Endometrial microvascular endothelial cells (primary cell): ENCODE measurements around the gene MAN2A2. TPM values are rescaled to one million over a fixed set of nuclear protein-coding genes. Genes with fewer than 3 reads are reported as not detected.

ENCODE experiments used
- in situ Hi-C: cut with HindIII; loops from 2 replicates; pipeline ENCODE4 v1.10.0; 2017; ENCODE audit warnings: low sequenced_read_pairs, low pct_unique_long_range_greater_than_20kb; ENCODE audit errors: inconsistent ontology term
- total RNA-seq: library from RNA; depleted of rRNA; stranded (reverse); fragments of >200 nt; gene quantifications from one replicate; pipeline ENCODE4 v1.2.3, GENCODE V29; 2015; ENCODE audit errors: inconsistent ontology term

Gene MAN2A2
- total RNA-seq, result 25.9 TPM

DNA sequence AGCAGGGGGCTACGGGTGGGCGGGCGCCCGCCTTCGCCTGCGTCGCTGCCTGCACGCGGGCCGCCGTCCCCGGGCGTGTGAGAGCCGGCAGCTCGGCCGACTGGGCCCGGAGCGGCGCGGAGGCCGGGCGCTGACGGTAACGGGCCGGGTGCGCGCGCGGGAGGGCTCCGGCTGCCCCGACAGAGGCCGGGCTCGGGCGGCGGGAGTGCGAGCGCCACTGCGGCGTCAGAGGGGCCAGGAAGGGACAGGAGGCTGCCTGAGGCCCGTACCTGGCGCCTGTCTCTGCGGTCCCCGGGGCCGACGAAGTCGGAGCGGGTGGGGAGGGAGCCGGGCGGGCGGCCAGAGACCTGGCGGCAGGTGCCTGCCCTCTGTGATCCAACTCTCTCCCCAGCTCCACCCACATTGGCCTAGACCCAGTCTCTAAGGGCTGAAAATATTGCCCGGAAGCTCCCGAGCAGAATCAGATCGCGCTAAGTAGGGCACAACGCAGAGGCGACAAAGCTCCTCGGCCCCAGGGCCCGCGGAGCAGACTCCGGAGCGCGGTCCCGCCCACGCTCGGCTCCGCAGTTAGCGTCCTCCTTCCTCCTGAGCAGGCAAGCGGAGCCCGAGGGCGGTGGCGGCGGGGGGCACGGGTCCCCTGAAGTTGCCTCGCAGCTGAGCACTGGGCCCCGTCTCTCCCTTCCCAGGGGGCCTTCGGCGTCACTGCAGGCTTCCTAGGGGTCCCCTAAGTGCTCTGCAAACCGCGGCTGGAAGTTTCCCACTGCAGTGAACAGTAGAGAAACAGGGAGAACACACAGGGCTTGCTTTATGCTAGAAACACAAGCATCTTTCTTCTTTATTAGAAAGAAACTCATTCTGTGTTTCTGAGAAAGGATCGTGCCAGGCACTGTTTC lies at the start of gene MAN2A2:
Gene MAN2A2, plus strand, starts transcription at position 463 of the 893 bp plus-strand sequence. CDS start 906 bp downstream, outside the sequence.
- in situ Hi-C loops, result no loop called here

DNA sequence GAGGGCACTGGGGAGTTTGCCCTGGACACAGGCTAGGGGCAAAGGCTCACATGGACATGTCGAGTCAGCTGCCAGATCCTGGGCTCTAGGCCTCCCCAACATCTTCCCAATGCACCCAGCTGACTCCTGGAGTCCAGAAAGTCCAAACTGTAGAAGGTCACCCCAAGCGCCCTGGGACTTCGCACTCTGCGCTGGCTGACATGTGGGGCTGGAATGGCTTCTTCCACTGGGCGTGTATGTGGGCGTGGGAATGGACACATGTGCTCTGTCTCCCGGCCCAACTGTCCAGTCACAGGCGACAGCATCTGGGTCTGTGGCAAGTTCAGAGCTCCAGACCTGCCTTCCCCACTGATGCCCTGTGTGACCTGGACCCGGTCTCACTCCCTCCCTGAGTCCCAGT lies 48.0 kb upstream of the MAN2A2 start:
- in situ Hi-C loops, result no loop called here

GRCh38 chr15:90857337-90857736 lies 45.8 kb upstream of the MAN2A2 start:
- in situ Hi-C loops, result no loop called here

GRCh38 chr15:90857883-90858443 lies 45.1 kb upstream of the MAN2A2 start:
- in situ Hi-C loops, result no loop called here

DNA sequence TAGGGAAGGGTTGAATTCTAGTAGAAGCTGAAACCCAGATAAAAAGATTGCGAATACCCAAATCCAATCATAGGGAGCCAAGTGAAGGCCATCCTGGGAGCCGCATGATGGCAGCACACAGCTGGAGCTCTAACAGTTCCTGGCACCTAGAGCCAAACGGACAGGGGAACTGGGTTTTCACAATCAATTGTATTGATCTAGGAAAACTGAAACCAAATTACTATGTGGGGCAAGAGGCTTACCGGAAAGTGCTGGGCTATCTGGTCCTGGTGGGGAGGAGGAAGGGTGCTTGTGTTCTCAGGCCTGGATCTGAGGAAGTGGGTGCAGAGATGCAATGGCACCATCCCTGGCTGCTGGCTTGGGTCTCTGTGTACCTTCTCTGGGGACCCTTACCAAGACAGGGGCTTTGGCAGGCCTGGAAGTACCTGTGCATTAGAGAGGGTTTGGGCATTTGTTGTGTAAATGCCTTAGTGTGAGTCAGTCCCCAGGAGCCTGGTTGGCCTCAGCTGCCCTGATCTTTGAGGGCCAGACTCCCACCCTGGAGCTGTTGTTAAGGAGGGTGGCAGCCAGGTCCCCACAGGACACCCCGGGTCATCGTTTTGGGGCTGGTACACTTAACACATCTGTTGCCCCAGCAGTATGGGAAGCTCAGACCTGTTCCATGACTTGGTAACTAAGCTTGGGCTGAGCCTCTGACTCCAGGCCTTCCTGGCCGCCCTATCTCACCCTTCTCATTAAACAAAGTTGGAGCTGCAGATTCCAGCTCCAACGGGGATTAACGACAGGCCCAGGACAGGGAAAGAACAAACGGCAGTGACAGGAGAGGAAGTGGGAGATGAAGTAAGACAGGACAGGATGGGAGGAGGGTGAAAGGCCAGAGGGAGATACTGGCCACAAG lies 43.6 kb upstream of the MAN2A2 start:
- in situ Hi-C loops, result no loop called here

- in situ Hi-C loops, result no loop called here
Measured at GRCh38 chr15:90860450-90860849, 42.7 kb upstream of the MAN2A2 start.

DNA sequence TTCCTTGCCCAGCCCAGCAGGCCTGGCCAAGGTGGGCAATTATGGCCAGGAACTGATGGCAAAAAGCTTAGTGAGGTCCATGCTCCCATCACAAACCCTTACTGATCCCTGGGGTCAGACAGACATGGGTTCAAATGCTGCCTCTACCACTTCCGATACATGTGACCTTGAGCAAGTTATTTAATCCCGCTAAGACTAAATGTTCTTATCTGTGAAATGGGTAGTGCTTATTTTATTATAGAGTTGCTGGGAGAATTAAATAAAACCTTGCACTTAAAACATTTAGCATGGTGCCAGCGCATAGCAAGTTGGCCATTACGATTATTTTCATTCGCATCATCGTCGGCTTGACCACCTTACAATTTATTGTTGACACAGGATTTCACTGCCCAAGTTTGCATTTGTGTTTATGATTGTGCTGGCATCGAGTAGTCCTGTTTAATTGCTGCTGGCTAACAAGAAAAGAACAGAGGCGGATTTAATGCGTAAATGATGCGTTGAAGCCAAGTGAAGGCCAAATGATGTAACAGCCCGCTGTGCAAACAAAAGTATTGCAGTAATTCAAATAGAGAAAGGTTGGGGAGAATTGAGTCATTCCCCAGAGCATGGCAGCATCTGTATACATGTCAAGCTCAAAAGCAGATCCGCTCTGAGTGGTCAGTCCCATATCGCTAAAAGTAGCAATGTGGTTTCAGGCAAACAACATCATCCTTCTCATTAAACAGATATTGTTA lies 42.0 kb upstream of the MAN2A2 start:
- in situ Hi-C loops, result no loop called here

GRCh38 chr15:90862487-90862886 lies 40.6 kb upstream of the MAN2A2 start:
- in situ Hi-C loops, result no loop called here

GRCh38 chr15:90862964-90863778 lies 39.9 kb upstream of the MAN2A2 start:
- in situ Hi-C loops, result no loop called here

- in situ Hi-C loops, result no loop called here
Measured at GRCh38 chr15:90863987-90864386, 39.1 kb upstream of the MAN2A2 start.

GRCh38 chr15:90864507-90864906 lies 38.6 kb upstream of the MAN2A2 start:
- in situ Hi-C loops, result no loop called here

GRCh38 chr15:90865702-90866101 lies 37.4 kb upstream of the MAN2A2 start:
- in situ Hi-C loops, result no loop called here

GRCh38 chr15:90866161-90866715 lies 36.9 kb upstream of the MAN2A2 start:
- in situ Hi-C loops, result no loop called here

DNA sequence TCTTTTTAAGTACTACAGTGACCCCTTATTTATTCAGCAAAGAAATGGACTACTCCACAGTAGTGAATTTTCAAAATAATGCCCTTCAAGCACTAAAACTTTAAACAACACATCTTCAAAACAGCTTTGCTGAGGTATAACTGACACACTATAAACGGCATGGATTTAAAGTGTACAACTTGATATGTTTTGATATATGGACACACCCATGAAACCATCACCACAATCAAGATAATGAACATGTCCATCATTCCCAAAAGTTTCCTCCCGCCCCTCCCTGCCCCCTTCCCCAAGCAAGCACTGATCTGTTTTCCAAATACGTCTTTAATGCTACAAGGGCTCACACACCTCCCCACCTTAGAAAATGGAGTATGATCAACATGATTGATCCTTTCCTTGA lies 36.3 kb upstream of the MAN2A2 start:
- in situ Hi-C loops, result no loop called here

- in situ Hi-C loops, result no loop called here
Measured at GRCh38 chr15:90868261-90868689, 34.8 kb upstream of the MAN2A2 start, which contains the start of gene FURIN. TSS of gene FURIN (plus strand) at chr15:90868588. CDS start at chr15:90875741, 7,153 bp downstream.

GRCh38 chr15:90869140-90869541 lies 34.0 kb upstream of the MAN2A2 start:
- in situ Hi-C loops, result no loop called here

- in situ Hi-C loops, result no loop called here
Measured at GRCh38 chr15:90869601-90870353, 33.3 kb upstream of the MAN2A2 start.
